Measurements from ENCODE around the gene SLK.

Gene SLK

DNA sequence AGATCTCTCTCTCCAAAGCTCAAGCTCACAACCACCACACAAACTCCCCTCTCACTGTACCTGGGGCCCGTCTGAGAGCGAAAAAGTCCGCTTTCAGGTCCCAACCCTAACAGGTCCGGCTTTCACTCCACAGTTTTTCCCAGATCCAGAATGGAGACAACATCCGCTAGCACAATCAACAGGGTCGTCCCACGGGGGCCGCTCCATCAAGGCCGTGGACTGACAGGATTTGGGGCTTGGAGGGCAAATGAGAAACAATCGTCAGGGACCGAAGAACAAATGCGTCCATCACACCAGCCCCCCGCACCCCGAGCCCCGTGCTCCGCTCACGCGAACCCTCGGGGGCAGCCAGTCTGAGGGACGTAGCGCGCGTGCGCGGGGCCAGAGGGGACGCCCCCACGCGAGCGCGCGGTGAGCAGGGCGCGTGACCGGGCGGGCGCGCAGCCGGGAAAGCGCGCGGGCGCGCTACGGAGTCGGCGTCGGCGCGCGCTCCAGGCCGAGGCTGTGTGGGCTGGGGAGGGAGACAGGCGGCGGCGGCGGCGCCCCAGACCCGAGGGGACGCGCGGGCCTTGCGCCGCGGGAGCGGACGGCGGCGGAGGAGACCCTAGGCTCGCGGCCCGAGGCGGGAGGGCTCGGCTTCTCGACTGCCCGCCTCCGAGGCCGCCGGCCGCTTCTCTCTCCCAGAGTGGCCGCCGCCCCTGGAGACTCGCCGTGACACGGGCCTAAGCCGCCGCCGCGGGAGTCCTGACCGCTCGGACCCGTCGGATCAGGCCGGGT is at the start of gene SLK:
SLK (plus strand) TSS at position 470 of the 777 bp plus-strand sequence. CDS start 606 bp downstream, outside the sequence.
- peak within 1 kb of the TSS; percentile 100 for H3K4me3 ChIP-seq (ENCODE audit: low read length)
- peak within 1 kb of the TSS; percentile 50 for H3K27ac ChIP-seq (ENCODE audit: low read length)
- no peaks in the 10 kb centered on the region for H3K9me3 ChIP-seq (ENCODE audit: insufficient read depth, low read length)

DNA sequence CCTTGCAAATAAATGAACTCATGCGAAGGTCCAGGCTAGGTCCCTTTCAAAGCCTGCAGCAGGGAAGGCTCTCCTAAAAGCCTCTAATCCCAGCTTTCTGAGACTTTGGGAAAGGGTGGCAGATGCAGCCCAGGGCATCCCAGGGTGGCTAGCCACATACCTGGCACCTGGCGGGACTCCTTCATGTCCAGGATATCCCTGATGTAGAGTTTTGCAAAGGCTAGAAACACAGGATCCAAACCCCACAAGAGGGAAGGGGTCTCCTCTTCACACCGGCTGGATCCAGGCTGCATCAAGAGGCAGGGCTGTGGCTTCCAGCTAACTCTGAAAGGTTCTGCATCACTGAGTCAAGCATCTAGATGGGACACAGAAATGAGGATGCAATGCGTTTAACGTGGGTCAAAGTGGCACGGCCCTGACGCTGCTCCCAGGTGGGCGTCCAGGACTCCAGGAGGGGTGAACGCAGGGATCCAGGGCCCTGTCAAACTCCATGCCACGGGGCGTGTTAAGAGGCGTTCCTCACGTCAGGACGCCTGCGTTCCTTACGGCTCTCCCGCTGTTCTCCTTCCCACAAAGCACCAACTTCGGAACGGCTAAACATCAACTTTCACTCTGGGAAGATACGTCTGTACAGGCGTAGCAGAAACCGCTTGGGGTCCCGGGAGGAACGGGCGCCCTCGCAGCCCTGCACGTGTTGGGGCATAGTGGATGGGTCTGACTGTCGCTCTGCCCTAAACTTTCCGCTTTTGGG is 49.5 kb upstream of the SLK start:
- no peaks in the 10 kb centered on the region for H4K20me1 ChIP-seq (ENCODE audit: insufficient read depth, low read length)
- peak overlapping the region; percentile 89 for H3K4me2 ChIP-seq (ENCODE audit: low read length)
- H3K9ac ChIP-seq (ENCODE audit: low read length): peak overlapping the region; percentile 90
- peak overlapping the region; percentile 35 for H3K27ac ChIP-seq (ENCODE audit: low read length)
- H3K9me3 ChIP-seq (ENCODE audit: insufficient read depth, low read length): no peaks in the 10 kb centered on the region
- H3K36me3 ChIP-seq (replicated peaks; ENCODE audit: low read depth, low read length): peaks cover 19% of the 10 kb centered on the region
- no peaks in the 10 kb centered on the region for H3K27me3 ChIP-seq (ENCODE audit: low read depth, low read length)
- TF ChIP-seq CTCF (IDR thresholded peaks at IDR 0.05; ENCODE audit: low read depth, low read length): no peak
- TF ChIP-seq EZH2phosphoT487 (IDR thresholded peaks at IDR 0.05; ENCODE audit: low read depth): no peak
- peak overlapping the region; percentile 88 for H2AFZ ChIP-seq (ENCODE audit: low read depth, low read length)
- peak overlapping the region; percentile 90 for H3K4me3 ChIP-seq (ENCODE audit: low read length)
- peaks cover 11% of the 10 kb centered on the region for H3K4me1 ChIP-seq (ENCODE audit: low read length)
- H3K79me2 ChIP-seq (ENCODE audit: low read length): peaks cover 3% of the 10 kb centered on the region; the same call in 1 of the 2 replicates

More for the DNA sequence above, at the start of gene SLK:
- peak within 1 kb of the TSS; percentile 94 for H3K9ac ChIP-seq (ENCODE audit: low read length)
- H3K4me2 ChIP-seq (ENCODE audit: low read length): peak within 1 kb of the TSS; percentile 89
- peaks cover 32% of the 10 kb centered on the region for H3K79me2 ChIP-seq (ENCODE audit: low read length)
- H4K20me1 ChIP-seq (ENCODE audit: insufficient read depth, low read length): peaks cover 8% of the 10 kb centered on the region; the same call in 1 of the 2 replicates
- H3K36me3 ChIP-seq (replicated peaks; ENCODE audit: low read depth, low read length): no peaks in the 10 kb centered on the region
- H2AFZ ChIP-seq (ENCODE audit: low read depth, low read length): peak within 1 kb of the TSS; percentile 100
- H3K4me1 ChIP-seq (ENCODE audit: low read length): peaks cover 12% of the 10 kb centered on the region
- H3K27me3 ChIP-seq (ENCODE audit: low read depth, low read length): no peaks in the 10 kb centered on the region
- no peak for TF ChIP-seq CTCF (IDR thresholded peaks at IDR 0.05; ENCODE audit: low read depth, low read length)
- no peak for TF ChIP-seq EZH2phosphoT487 (IDR thresholded peaks at IDR 0.05; ENCODE audit: low read depth)

DNA sequence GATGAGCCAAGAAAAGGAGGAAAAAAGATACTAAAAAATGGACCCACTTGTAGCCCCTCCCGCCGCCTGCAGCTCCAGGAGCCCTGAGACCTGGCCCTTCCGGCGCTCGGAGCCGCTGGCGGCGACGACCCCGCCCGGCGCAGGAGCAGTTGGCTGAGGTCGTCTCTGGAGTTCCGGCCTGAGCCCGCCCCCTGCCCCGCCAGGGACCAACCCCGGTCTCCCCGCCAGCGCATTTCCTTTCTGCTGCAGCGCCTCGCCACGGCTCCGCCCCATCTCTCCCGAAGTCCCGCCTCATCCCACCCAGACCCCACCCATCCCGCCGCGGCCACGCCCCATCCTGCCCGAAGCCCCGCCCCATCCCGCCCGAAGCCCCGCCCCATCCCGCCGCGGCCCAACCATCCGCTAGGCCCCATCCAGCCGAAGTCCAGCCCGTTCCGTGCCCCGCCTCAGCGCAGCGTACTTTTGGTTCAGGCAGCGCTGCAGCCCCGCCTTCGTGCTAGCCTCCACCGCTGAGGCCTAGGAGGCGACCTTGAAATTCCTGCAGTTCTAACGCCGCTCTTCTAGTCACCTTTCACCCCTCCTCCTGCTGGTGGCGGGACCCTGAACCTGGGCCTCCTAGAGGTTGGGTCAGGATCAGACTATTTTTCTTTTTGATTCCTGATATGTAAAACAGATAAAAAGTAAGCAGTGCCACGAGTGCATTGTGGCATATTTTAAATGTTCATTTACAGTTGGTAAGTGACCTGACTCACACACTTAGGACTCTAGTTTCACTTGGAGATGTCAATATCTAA is 48.7 kb upstream of the SLK start, which contains the start of gene STN1:
STN1 (minus strand) TSS at position 132 of the 794 bp plus-strand sequence. CDS start 590 bp downstream, outside the sequence.
- Histone ChIP-seq H2AFZ (ENCODE audit: low read depth, low read length) (peak within 1 kb of the TSS; percentile 97), H4K20me1 (ENCODE audit: insufficient read depth, low read length) (no peaks in the 10 kb centered on the region), H3K4me1 (ENCODE audit: low read length) (peaks cover 11% of the 10 kb centered on the region), H3K9me3 (ENCODE audit: insufficient read depth, low read length) (no peaks in the 10 kb centered on the region), H3K4me3 (ENCODE audit: low read length) (peak within 1 kb of the TSS; percentile 90), H3K36me3 (replicated peaks; ENCODE audit: low read depth, low read length) (peaks cover 19% of the 10 kb centered on the region), H3K9ac (ENCODE audit: low read length) (peak within 1 kb of the TSS; percentile 90), H3K4me2 (ENCODE audit: low read length) (peak within 1 kb of the TSS; percentile 89), H3K27ac (ENCODE audit: low read length) (peak within 1 kb of the TSS; percentile 35), H3K27me3 (ENCODE audit: low read depth, low read length) (no peaks in the 10 kb centered on the region), H3K79me2 (ENCODE audit: low read length) (peaks cover 3% of the 10 kb centered on the region; the same call in 1 of the 2 replicates)
- TF ChIP-seq CTCF (IDR thresholded peaks at IDR 0.05; ENCODE audit: low read depth, low read length) (no peak), EZH2phosphoT487 (IDR thresholded peaks at IDR 0.05; ENCODE audit: low read depth) (no peak)

Measured in OCI-LY3 (cell line).